ENCODE results near the gene SMIM9.
"Not testable (repeated sequence)": the region's sequence is repeated elsewhere in the genome, so short reads cannot be mapped to it uniquely, and the experiment has no call there.

The SMIM9 gene

DNA sequence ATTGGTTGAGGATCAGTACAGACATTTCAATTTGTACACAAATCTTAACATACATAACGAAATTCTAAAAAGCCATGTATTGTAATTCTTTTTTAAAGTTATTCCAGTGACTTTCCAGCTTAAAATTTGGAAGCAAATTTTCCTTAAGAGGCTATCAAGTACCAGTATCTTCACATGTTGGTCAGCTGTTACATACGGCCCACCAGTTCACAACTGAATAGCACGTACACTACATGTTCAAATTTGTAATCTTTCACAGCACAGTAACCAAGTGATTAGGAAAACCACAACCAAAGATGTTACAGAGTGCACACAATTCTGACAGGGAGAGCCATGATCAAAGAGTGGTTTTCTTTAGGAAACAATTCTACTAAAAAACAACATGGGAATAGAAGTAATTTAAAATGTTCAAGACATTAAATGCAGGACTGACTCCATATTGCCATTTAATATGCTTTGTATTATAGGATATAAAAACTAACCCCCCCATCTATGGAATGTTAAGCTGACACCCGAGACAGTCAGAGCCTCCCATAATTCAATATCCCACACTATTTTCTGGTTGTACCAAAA, 18.1 kb downstream of the SMIM9 start:
- DNase-seq (ENCODE audit: extremely low read depth in 1 of 2, low read depth in 1 of 2), result not testable (repeated sequence)

DNA sequence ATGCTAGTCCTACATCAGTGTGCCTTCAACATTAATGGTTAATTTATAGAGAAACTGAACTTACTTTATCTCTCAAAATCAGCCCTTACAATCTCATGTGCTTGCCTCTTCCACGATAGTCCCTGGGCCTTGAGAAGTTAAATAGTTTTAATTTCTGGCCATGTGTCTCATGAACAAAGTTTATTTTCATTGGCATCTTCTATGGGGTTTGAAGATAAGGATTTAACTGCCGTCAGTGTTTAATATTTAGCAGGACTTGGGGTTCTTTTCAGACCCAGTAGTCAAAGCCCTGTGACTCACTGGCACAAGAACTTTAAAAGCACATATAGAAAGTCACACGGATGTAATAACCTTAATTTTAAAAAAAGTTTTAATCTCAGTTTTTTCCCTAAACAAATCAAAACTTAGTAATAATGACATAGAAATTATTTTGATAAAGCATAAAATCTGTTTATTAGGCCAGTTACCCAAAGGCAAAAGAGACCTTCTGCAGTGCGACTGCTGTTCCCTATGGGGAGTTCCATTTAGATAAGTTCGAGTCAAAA, 19.1 kb downstream of the SMIM9 start:
- no peak for DNase-seq (ENCODE audit: extremely low read depth in 1 of 2, low read depth in 1 of 2)

DNA sequence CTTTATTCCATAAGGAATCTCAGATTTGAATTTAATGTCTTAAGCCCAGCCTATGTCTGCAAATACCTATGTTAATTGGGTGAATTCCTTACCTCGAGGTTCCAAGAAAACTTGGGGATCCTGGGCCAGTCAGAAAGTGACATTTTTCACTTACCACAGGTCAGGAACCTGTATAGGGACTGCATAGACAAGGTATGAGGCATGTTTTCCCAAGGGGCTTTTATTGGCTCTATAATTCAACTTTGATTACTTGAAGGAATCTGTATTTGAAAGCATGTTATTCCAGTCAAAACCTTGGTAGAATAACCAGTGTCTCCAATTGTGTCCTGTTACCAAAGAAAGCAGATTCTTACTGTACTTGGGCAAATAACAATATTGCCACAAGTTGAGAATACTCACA, 20.7 kb downstream of the SMIM9 start:
- DNase-seq (ENCODE audit: extremely low read depth in 1 of 2, low read depth in 1 of 2), result no peak

DNA sequence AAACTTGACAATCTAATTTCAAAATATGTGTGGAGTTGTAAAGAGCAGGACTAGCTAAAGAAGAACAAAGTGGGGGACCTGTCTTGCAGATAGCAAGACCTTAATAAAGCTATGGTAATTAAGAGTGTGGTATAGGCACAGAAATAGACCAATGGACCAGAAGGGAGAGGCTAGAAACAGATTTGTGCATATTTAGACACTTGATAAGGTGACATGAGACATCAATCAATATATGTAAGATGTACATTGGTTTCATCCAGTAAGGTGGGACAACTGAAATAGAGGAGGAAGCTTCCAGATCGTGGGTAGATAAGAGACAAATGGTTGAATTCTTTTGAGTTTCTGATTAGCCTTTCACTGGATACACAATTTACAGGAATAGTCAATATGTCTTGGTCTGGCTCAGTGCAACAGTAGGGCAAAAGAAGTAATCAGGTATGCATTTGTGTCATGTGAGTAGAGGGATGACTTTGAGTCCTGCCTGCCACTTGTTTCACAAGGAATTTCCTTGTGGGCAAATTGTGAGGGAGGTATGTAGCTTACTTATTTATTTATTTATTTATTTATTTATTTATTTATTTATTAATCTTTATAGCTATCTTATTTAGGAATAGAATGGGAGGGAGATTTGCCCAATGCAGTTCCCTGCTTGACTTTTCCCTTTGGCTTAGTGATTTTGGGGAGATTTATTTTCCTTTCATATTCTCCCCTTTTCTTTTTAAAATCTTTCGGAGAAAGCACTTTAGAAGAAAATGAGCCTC, 21.9 kb downstream of the SMIM9 start:
- DNase-seq (ENCODE audit: extremely low read depth in 1 of 2, low read depth in 1 of 2), result no peak

DNA sequence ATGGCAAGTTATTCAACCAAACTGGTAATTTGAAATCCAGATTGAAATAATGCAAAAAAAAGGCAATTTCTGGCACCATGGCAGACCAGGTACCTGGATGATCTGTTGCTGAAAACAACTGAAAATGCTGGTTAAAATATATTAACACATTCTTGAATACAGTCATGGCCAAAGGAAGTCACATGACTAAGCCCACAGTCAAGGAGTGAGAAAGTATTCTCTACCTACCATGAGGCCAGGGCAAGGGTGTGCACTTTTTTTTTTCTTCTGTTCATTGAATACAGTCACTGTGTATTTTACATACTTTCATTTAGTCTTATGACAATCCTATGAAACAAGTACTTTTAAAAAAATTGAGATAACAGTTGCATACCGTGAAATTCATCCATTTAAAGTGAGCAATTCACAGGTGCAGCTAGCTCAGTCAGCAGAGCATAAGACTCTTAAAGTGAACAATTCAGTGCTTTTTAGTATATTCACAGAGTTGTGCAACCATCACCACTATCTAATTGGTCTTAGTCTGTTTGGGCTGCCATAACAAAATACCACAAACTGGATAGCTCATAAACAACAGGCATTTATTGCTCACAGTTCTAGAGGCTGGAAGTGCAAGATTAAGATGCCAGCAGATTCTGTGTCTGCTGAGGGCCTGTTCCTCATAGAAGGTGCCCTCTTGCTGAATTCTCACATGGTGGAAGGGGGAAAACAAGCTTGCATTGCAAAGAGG, 24.4 kb downstream of the SMIM9 start:
- DNase-seq (ENCODE audit: extremely low read depth in 1 of 2, low read depth in 1 of 2), result no peak

DNA sequence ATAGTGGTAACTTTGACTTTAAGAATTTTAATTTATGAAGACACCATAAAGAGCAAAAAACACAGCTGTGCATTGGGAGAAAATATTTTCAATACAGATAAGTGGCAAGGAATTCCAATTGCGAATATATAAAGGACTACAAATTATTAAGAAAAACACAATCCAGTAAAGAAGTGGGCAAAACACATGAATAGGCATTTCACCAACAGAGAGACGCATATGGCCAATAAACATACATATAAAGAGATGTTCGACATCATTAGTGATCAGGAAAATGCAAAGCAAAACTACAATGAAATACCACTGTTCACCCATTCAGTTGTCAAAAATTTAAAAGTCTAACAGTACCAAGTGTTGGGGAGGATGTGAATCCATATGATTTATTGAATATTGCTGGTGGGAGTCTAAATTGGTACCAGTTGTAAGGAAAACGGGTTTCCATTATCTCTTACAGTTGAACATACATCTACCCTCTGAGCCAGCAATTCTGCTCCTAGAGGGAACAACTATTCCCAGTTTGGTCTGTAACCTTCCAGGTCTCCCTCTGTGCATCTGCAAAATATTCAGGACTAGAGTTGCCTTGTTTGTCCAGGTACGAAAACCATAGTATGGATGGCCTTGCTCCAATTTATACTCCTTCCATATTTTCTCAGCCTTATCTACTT, 27.5 kb downstream of the SMIM9 start:
- DNase-seq (ENCODE audit: extremely low read depth in 1 of 2, low read depth in 1 of 2), result no peak

DNA sequence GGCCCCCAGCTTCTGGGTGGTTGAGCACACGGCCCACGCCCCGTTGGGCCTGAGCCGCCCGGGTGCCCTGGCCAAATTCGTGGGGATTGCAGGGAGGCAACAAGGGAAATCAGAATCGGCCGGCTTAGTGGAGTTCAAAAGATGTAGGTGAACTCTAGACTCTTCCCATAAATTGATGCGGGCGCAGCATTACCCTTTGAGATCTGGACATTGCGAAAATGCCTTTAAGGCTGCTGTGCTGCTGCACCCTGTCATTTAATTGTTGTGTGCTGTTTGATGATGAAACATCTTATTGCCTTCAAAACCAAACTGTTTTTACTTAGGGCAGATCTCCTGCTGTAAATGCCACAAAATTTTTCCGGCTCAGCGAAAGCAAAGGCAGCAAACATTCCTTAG, 28.8 kb downstream of the SMIM9 start:
- no peak for DNase-seq (ENCODE audit: extremely low read depth in 1 of 2, low read depth in 1 of 2)

DNA sequence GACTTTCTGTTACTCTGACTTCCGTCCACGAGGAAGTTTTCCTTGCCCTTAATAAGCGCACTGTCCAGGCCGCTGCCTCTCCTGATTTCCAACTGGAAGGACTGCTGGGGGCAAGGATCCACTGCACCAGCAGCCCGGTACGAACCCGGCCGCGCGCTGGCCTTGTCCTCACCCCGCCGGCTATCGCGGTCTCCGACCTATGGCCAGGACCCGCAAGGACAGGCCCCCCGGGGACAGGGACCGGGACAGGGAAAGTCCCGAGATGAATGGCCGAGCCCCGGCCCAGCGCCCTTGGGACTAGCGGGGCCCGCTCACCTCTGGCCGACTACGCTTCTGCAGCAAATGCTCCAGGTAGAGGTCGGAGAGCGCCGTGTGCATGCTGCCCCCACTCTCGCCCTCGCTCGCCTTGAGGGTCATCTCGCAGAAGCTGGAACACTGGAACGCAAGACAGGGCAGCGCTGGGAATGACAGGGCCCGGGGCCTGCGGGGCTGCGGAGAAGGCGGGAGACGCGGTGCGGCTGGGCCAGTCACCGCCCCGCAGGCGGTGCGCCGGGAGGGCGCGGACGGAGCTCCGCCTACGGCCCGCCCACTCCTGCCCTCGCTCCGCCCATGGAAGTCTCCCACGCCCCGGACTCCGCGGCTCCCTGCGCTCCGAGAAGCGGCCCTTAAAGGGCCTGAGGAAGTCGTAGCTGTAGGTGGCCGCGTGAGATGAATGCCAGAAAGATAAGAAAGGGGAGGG, 29.3 kb downstream of the SMIM9 start, which contains the start of gene MPP1:
Gene MPP1, minus strand, starts transcription at position 529 of the 739 bp plus-strand sequence. Its CDS starts 112 bp downstream, at position 417.
- DNase-seq (ENCODE audit: extremely low read depth in 1 of 2, low read depth in 1 of 2), result peak; percentile 47 to 53

DNA sequence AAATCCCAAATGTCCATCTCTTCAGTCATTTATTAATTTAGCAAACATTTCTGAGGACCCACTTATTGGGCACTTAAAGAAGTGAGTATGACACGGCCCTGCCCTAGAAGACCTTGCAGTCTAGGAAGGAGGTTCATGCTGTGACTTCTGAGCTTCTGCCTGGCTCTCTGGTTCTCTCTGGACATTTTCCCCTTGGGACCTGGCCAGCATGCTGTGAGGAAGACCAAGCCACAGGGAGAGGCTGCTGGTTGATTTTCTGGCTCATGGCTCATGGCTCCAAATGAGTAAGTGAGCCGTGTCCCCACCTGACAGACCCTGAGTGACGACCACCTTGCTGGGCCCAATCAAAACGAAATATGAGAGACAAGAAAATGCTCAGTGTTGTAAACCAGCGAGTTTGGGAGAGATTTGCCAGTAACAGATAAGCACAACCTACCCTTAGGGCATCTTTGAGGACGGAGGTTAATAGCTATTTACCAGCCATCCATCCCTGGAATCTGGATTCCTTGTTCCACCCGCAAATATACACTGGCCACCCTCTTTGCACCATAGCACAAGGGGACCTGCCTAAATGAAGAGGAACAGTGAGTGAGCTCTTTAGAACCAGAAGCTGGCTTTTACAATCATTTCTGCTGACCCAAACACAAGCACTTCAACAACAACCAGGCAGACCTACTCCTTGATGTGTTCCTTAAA, 30.1 kb downstream of the SMIM9 start:
- no peak for DNase-seq (ENCODE audit: extremely low read depth in 1 of 2, low read depth in 1 of 2)

DNA sequence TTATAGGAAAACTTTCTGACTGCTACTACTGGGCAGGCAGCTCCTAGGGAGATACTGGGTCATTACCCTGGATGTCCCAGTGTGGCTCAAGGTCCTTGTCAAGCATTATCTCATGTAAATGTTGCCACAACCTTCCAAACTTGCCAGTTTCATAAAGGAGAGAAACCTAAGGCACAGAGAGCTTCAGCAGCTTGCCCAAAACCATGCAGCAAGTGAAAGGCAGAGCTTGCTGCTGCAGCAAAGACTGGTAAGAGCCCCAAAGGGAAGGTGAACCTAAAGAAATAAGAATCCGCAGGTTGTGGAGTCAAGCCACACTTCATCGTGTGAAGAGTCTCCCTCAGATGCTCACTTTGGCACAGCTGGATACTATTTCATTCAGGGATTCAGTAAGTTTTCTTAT, 31.5 kb downstream of the SMIM9 start:
- DNase-seq (ENCODE audit: extremely low read depth in 1 of 2, low read depth in 1 of 2), result no peak

DNA sequence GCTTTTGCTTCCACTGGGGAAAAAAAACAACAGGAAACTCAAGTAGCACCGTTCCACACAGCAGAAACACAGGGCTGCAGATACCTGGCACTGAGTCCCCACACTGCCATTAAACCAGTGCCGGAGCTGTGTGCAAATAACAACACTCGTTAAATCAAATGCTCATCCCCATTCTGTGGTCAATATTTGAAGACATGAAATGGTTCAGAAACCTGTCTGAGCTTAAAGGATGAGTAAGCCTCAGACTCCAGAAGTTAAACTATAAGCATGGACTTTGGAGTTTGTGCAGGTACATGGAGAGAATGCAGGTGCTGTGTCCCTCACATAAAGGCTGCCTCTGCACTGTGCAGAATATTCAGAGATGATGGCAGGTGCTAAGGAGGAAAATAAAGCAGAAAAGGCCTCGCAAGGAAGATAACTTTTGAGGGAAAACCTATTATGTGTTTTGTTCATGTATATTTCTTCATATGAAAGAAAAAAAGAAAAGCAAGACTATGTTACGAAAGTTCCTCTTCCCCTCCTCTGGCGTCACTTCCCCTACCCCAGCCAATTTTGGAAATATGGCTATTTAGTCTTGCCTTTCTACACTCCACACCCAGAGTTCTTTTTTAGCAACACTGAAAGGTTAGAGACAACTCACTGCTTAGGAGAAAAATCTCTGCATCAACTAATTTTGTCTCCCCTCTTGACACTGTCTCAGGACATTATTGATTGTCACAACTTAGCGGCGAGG, 33.8 kb downstream of the SMIM9 start:
- DNase-seq (ENCODE audit: extremely low read depth in 1 of 2, low read depth in 1 of 2), result no peak

DNA sequence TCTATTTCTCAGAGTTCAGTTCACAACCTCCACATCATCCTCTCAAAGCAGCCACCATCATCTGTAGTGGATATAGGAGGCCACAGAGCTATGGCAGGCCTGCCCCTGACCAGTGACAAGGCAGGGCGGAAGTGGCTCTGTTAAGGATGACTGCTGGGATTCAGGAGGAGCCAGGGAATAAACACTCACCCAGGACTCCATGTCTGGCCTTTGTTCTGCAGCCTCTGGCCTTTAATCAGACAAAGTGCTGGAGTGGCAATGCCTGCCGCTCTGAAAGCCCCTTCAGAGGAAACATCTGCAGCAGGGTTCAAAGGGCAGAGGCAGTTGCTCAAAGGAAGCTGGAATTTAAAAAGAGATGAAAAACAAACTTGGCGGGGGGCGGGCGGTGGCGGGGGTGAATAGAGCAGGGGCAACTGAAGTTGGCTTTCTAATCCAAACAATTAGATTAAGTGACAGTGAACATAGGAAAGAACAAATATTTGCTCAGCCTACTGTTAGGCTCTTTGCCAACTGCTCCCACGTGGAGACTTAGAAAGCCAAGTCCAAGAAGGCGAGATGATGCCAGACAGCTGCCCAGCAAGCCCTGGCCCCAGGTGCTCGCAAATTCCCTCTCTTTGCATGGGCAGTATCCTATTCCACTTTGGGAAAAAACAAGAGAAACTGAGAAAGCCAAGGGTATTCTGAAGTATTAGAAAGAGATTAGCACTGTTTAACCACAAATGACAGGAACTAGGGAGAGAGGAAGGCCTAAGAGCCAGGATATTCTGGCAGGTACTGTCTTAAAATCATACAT, 34.7 kb downstream of the SMIM9 start:
- DNase-seq (ENCODE audit: extremely low read depth in 1 of 2, low read depth in 1 of 2), result no peak

DNA sequence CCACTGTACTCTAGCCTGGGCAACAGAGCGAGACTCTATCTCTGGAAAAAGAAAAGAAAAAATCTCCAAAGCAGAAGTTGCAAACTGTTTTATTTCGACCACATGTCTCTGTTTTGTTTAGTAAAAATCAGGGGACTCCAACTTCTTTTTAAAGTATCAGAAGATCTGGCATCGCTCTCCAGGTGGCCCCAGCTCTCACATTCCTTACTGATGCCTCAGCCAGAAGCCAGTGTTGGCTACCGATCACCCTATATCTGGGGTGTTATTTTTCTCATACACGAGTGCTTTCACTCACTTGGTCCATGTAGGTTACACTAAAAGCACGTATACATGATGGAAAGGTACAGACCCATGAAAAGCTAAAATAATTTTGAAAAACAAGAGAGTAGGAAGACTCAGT, 37.5 kb downstream of the SMIM9 start:
- DNase-seq (ENCODE audit: extremely low read depth in 1 of 2, low read depth in 1 of 2), result no peak

DNA sequence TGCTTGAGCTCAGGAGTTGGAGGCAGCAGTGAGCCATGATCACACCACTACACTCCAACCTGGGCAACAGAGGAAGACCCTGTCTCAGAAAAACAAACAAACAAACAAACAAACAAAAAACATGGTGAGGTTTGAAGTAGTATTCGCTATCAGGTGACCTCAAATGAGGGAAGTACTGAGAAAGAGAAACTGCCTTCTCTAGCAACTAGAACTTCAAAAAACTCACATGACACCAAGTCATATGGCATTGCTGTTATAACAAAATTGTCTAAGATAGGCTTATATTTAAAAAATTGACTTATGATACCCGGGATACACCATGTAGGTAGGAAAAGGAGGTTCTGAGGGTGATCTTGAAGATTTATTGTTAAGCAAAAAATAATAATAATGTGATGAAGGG, 39.4 kb downstream of the SMIM9 start:
- DNase-seq (ENCODE audit: extremely low read depth in 1 of 2, low read depth in 1 of 2), result no peak

DNA sequence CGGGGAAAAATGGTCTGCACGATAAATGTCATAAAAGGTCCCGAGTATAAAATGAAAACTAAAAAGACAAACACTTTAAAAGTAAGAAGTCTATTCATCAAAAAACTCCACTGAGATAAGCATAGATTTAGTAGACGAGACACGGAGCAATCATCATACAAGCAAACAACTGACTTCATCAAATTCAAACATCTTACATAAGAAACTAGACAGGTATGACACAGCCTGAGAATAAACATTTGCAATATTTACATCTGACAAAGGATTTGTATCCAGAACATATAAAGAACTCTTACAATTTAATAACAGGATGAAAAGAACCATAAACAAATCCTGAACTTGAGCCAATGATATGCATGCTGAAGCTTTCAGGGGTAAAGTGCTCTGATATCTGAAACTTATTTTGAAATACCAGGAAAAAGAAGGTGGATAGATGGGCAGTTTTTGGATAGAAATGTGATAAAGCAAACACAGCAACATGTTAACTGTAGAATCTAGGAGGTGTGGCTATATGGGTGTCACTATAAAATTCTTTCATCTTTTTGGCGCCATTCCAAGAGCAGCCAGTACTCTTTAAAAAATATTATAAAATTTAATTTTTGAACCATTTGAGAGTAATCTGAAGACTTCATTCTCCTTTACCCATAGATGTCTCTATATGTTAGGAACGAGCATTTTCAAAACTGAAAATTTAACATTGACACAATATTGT, 41.2 kb downstream of the SMIM9 start:
- DNase-seq (ENCODE audit: extremely low read depth in 1 of 2, low read depth in 1 of 2), result no peak

DNA sequence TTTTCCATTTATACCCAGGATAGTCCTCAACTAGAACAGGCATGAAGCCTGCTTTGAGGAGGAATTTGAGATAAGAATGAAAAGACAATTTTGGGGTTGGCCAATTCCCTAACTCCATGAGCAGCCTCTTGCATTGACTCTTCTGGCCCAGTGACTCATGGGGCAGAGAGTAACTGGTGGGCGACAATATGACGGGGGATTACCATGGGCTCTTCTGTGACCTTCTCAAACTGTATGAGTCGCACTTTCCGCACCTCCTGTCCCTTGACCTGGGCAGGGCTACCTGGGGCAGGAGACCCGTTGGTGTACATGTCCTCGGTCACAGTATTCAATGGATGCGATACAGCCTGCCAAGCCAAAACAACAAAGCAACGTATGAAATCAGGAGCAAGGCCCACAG, 42.5 kb downstream of the SMIM9 start:
- peak in 1 of 2 donors; percentile 17 for DNase-seq (ENCODE audit: extremely low read depth in 1 of 2, low read depth in 1 of 2)

DNA sequence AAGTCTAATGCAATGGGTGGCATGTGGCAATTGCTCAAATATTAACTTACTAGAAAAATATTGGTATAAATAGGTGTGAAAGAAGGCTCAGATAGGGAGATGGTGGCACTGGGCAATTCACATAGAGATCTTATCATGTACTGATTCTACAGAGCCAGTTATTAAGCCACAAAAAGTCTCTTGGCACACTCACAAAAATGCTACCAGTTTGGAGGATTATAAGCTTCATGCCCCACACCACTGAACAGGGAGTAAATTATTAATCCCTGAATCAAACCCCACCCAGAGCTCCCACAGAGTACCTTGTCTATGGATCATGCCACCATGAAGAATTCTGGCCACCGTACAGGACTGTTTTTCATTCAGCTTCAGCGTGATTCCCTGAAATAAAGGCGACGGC, 43.0 kb downstream of the SMIM9 start:
- DNase-seq (ENCODE audit: extremely low read depth in 1 of 2, low read depth in 1 of 2), result no peak

DNA sequence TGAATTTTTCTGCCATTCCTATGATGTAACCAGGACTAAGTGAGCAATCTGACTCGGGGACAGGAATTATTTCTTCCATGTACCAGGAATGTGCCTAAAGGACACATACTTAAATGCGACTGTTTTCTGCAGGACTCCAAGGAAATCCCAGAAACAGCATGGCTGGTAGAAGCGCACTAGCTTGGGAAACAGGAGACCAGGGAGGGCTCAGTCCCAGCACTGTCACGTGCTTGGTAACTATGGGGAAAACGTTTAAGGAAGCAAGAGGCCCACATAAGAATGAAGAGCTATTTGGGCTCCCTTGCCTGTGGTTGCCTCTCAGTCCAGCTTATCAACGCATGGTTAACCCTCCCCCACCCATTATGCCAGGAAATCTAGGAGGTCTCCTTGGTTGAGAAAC, 48.7 kb downstream of the SMIM9 start:
- no peak for DNase-seq (ENCODE audit: extremely low read depth in 1 of 2, low read depth in 1 of 2)
